GM06990 (cell line): ENCODE data around the gene ATP6V1G1.

Source experiments
- DNase-seq: peaks from one replicate; pipeline ENCODE4 v3.0.0-alpha.2; 2011; ENCODE audit not compliant: insufficient read length; ENCODE audit errors: extremely low read depth
- H3K27me3 ChIP-seq: replicated peaks from 2 replicates; pipeline ENCODE4 v1.6.0; 2011; ENCODE audit warnings: low read length; ENCODE audit not compliant: control insufficient read depth, insufficient read depth
- H3K36me3 ChIP-seq: 2 replicates; pipeline ENCODE4 v1.5.1; 2011; ENCODE audit warnings: low read length; ENCODE audit not compliant: control insufficient read depth, insufficient read depth
- H3K4me3 ChIP-seq: replicated peaks from 2 replicates; pipeline ENCODE4 v1.5.1; 2011; ENCODE audit warnings: low read depth, mild to moderate bottlenecking, control low read depth, low read length
- CTCF ChIP-seq: IDR thresholded peaks from 2 replicates; pipeline ENCODE4 v1.5.1; 2011; ENCODE audit warnings: low read length, control low read depth, mild to moderate bottlenecking, inconsistent platforms; ENCODE audit not compliant: insufficient read depth, poor library complexity, severe bottlenecking

ATP6V1G1 gene

GRCh38 chr9:114583371-114584155, 4.0 kb upstream of the ATP6V1G1 start:
- TF ChIP-seq CTCF = no peak
- DNase-seq = no peak
- no peaks in the 10 kb centered on the region for H3K27me3 ChIP-seq
- no peak overlapping the region for H3K4me3 ChIP-seq
- H3K36me3 ChIP-seq = no peaks in the 10 kb centered on the region

GRCh38 chr9:114588210-114588609, 641 bp downstream of the ATP6V1G1 start:
- no peak for DNase-seq
- no peaks in the 10 kb centered on the region; the same call in 1 of the 2 replicates for H3K36me3 ChIP-seq
- H3K4me3 ChIP-seq = peak overlapping the region; percentile 99
- H3K27me3 ChIP-seq = no peaks in the 10 kb centered on the region
- TF ChIP-seq CTCF = no peak

GRCh38 chr9:114588651-114589526, 1.3 kb downstream of the ATP6V1G1 start:
- no peak for TF ChIP-seq CTCF
- H3K36me3 ChIP-seq = peaks cover 4% of the 10 kb centered on the region
- peak overlapping the region; percentile 99 for H3K4me3 ChIP-seq
- DNase-seq = no peak
- no peaks in the 10 kb centered on the region for H3K27me3 ChIP-seq

- Histone ChIP-seq H3K27me3 (no peaks in the 10 kb centered on the region), H3K4me3 (no peak overlapping the region; the same call in 1 of the 2 replicates), H3K36me3 (peaks cover 6% of the 10 kb centered on the region)
- DNase-seq = no peak
- no peak for TF ChIP-seq CTCF
Measured at GRCh38 chr9:114590328-114590727, 2.8 kb downstream of the ATP6V1G1 start.

GRCh38 chr9:114591291-114591787, 3.8 kb downstream of the ATP6V1G1 start:
- peaks cover 8% of the 10 kb centered on the region for H3K36me3 ChIP-seq
- peak overlapping the region; percentile 32 for H3K4me3 ChIP-seq

More at GRCh38 chr9:114591291-114591787, 3.8 kb downstream of the ATP6V1G1 start:
- no peaks in the 10 kb centered on the region for H3K27me3 ChIP-seq
- TF ChIP-seq CTCF = no peak
- no peak for DNase-seq
